Heart left ventricle (tissue), 16 donors: ENCODE data around the gene TMEM8B. TPM values are rescaled to one million over a fixed set of nuclear protein-coding genes. Genes with fewer than 3 reads are reported as not detected.

Experiments used
- ATAC-seq, 4 donors: fragments of 200-7000 bp; cut with Tn5 transposase; one replicate each; pipeline ENCODE4 v1.9.1; 2020 to 2022; ENCODE audit warnings: moderate library complexity in 4 of 4, mild to moderate bottlenecking in 3 of 4, moderate number of reproducible peaks in 1 of 4
- DNase-seq, 5 donors: peaks; one replicate each; pipeline ENCODE4 v3.0.0-alpha.2; 2020
- H3K27ac ChIP-seq, 12 donors: fragments of 200-600 bp; sonication (generic) in 4 of 12; one replicate each; pipeline versions ENCODE4 v1.5.0 to v1.8.0; 2016 to 2022; ENCODE audit warnings: mild to moderate bottlenecking in 2 of 12
- H3K27me3 ChIP-seq, 9 donors: fragments of 200-600 bp; sonication (generic) in 2 of 9; one replicate each; pipeline versions ENCODE4 v1.5.1 to v1.8.0; 2016 to 2022; ENCODE audit warnings: mild to moderate bottlenecking in 3 of 9
- H3K36me3 ChIP-seq, 9 donors: fragments of 200-600 bp; sonication (generic) in 2 of 9; one replicate each; pipeline versions ENCODE4 v1.5.0 to v1.8.0; 2018 to 2022; ENCODE audit warnings: mild to moderate bottlenecking in 2 of 9
- H3K4me1 ChIP-seq, 12 donors: fragments of 200-600 bp; sonication (generic) in 4 of 12; one replicate each; pipeline versions ENCODE4 v1.5.0 to v1.8.0; 2016 to 2022; ENCODE audit warnings: mild to moderate bottlenecking in 3 of 12
- H3K4me3 ChIP-seq, 12 donors: fragments of 200-600 bp; sonication (generic) in 4 of 12; one replicate each; pipeline versions ENCODE4 v1.5.0 to v1.8.0; 2017 to 2022; ENCODE audit warnings: mild to moderate bottlenecking in 9 of 12, moderate library complexity in 4 of 12
- H3K9me3 ChIP-seq, 12 donors: fragments of 200-600 bp; sonication (generic) in 4 of 12; one replicate each; pipeline versions ENCODE4 v1.5.0 to v1.8.0; 2016 to 2022; ENCODE audit warnings: mild to moderate bottlenecking in 1 of 12
- CTCF ChIP-seq, 12 donors: fragments of 200-600 bp; sonication (generic) in 4 of 12; IDR thresholded peaks; one replicate each; pipeline versions ENCODE4 v1.5.0 to v1.8.0; 2018 to 2022; ENCODE audit warnings: antibody characterized with exemption in 12 of 12, mild to moderate bottlenecking in 5 of 12
- POLR2A ChIP-seq, 2 donors: fragments of 450-650 bp; IDR thresholded peaks; one replicate each; pipeline ENCODE4 v1.6.1; 2017; ENCODE audit warnings: antibody characterized with exemption in 2 of 2, mild to moderate bottlenecking in 2 of 2, moderate library complexity in 2 of 2
- WGBS, 4 donors: extraction: QIAGEN DNeasy Blood & Tissue Kit in 2 of 4; methylation state at CpG; one replicate each; pipeline versions ENCODE4 v1.1.5 to v1.1.7; 2013 to 2018; 5-methylcytosine and 5-hydroxymethylcytosine counted together
- intact Hi-C, 10 donors: fragments of 100-400 bp; cut with DNase I; formaldehyde crosslinking; loops; one replicate each; pipeline versions ENCODE4 v1.11.1 to v1.14.2; 2022
- polyA plus RNA-seq, 2 donors: library from polyadenylated mRNA; stranded (reverse); fragments of 200-250 nt; gene quantifications; one replicate each; pipeline ENCODE4 v1.2.3, GENCODE V29; 2013
- total RNA-seq, 9 donors: library from RNA; depleted of rRNA in 2 of 9; stranded (reverse); fragments of >200 nt in 2 of 9; fragmentation: NEBNext Ultra II Directional in 3 of 9; extraction: Animal tissue kit (Norgen Biotek cat#: 25700) in 3 of 9; gene quantifications; one replicate each; pipeline versions ENCODE4 v1.1.0 to v1.2.4, GENCODE V29; 2016 to 2023
- donor health status: ischemic (EF 13 %, LVEDD 7.1; RV severe dilation, severe dysfunction).
- donor health status: healthy with polysubstance abuse.
- donor health status: DM: no; HTN: yes; CAD: no.
- donor health status: DM: no; HTN: no; CAD: no.
- donor health status: ischemic (EF 25% LVEDD 6.9; RV normal size, moderate dysfunction).
- donor health status: ischemic (EF 25% LVEDD 5.7; RV mildly dilated, moderate dysfunction).
- donor health status: healthy.
- donor health status: DM: yes; HTN: yes; CAD: no.
- donor health status: ischemic (EF 35%, LVEDD 5.7; RV mildly dilated, moderate dysfunction).
- donor health status: nonischemic (EF 11% LVEDD 7.7; RV severe dilation, severe dysfunction).
- donor health status: DM: yes; HTN: yes; CAD: no.
- donor health status: PGD.
- donor health status: ischemic (EF 29% LVEDD 5.4; RV normal size, mild dysfunction).
- donor health status: nonischemic (EF 23%, LVEDD 6.1; RV moderate dilation, normal function).

TMEM8B gene
- total and polyA plus RNA-seq, 11 donors = 7.9 to 21.4 (median 17.9) TPM

- peak overlapping the region; percentile 87 to 98 (median 95) for H3K27ac ChIP-seq
- peaks cover 21 to 100% (median 85%) of the 10 kb centered on the region in 12 donors for H3K4me1 ChIP-seq
- peak; percentile 62 to 70 (median 66) for ATAC-seq
- WGBS, 4 donors = 27 to 43% (median 36%) methylated on average over 13 of the region's 13 CpGs
- no peaks in the 10 kb centered on the region for H3K36me3 ChIP-seq
- DNase-seq = peak; percentile 76 to 85 (median 82)
- intact Hi-C loops = loop anchor here in 2 of 10 donors (5.0 kb wide), 2 partner anchors 39 to 114 kb away; no protein-coding TSS in a partner anchor
- H3K4me3 ChIP-seq = peak overlapping the region in 9 of 12 donors; percentile 18 to 59 (median 53)
- TF ChIP-seq POLR2A (IDR thresholded peaks at IDR 0.05) = peak in 1 of 2 donors; percentile 51
- TF ChIP-seq CTCF (IDR thresholded peaks at IDR 0.05) = peak in 1 of 12 donors; percentile 8
- no peaks in the 10 kb centered on the region for H3K9me3 ChIP-seq
- no peaks in the 10 kb centered on the region for H3K27me3 ChIP-seq
Measured at GRCh38 chr9:35907711-35908503, 78.9 kb downstream of the TMEM8B start.

- no peaks in the 10 kb centered on the region for H3K36me3 ChIP-seq
- TF ChIP-seq POLR2A (IDR thresholded peaks at IDR 0.05) (no peak), CTCF (IDR thresholded peaks at IDR 0.05) (no peak)
- WGBS, 4 donors = 35 to 61% (median 44%) methylated on average over 9 of the region's 9 CpGs
- intact Hi-C loops = loop anchor here in 2 of 10 donors (5.0 kb wide), 2 partner anchors 39 to 114 kb away; no protein-coding TSS in a partner anchor
- DNase-seq (peak in 4 of 5 donors; percentile 57 to 80 (median 66)), ATAC-seq (peak in 3 of 4 donors; percentile 4 to 20 (median 7))
- H3K4me3 ChIP-seq = peak overlapping the region in 8 of 12 donors; percentile 41 to 59 (median 53)
- H3K27me3 ChIP-seq = no peaks in the 10 kb centered on the region
- peaks cover 20 to 96% (median 80%) of the 10 kb centered on the region in 12 donors for H3K4me1 ChIP-seq
- H3K9me3 ChIP-seq = no peaks in the 10 kb centered on the region
- H3K27ac ChIP-seq = peak overlapping the region; percentile 87 to 98 (median 95)
Measured at GRCh38 chr9:35908504-35909125, 79.6 kb downstream of the TMEM8B start.

GRCh38 chr9:35909274-35909673 is 80.2 kb downstream of the TMEM8B start, which contains the start of gene SPAAR:
TSS of gene SPAAR (plus strand) at chr9:35909490. CDS start at chr9:35910464, 974 bp downstream.
- no peaks in the 10 kb centered on the region for H3K9me3 ChIP-seq
- 38 to 62% (median 49%) methylated on average over 9 to 11 of the region's 11 CpGs for WGBS, 4 donors
- no peaks in the 10 kb centered on the region for H3K36me3 ChIP-seq
- intact Hi-C loops = loop anchor here in 2 of 10 donors (5.0 kb wide), 2 partner anchors 38 to 113 kb away; no protein-coding TSS in a partner anchor
- no peaks in the 10 kb centered on the region for H3K27me3 ChIP-seq
- H3K4me3 ChIP-seq = peak within 1 kb of the TSS; percentile 9 to 59 (median 50)
- peak in 2 of 4 donors; percentile 1 to 13 for ATAC-seq
- H3K27ac ChIP-seq = peak within 1 kb of the TSS; percentile 87 to 98 (median 95)
- TF ChIP-seq CTCF (IDR thresholded peaks at IDR 0.05) = no peak
- peak in 1 of 2 donors; percentile 16 for TF ChIP-seq POLR2A (IDR thresholded peaks at IDR 0.05)
- peak in 4 of 5 donors; percentile 44 to 76 (median 53) for DNase-seq
- H3K4me1 ChIP-seq = peaks cover 17 to 92% (median 75%) of the 10 kb centered on the region in 12 donors
